ENCODE measurements around the gene WNT10A.
A peak's percentile ranks its signal among the peaks of the same experiment; 100 is the strongest.

GRCh38 chr2:218876562-218877219, 4.0 kb upstream of the WNT10A start:
- TF ChIP-seq CTCF (IDR thresholded peaks at IDR 0.05; ENCODE audit: control extremely low read depth in 1 of 3, insufficient read depth in 1 of 3, low read depth in 1 of 3, low read length in 3 of 3) = peak in 2 of 3 experiments; percentile 94 to 96; a peak in 3 of 4 replicates
- TF ChIP-seq, protein P1, sequence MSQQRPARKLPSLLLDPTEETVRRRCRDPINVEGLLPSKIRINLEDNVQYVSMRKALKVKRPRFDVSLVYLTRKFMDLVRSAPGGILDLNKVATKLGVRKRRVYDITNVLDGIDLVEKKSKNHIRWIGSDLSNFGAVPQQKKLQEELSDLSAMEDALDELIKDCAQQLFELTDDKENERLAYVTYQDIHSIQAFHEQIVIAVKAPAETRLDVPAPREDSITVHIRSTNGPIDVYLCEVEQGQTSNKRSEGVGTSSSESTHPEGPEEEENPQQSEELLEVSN (IDR thresholded peaks at IDR 0.05) = no peak
- TF ChIP-seq ASH2L (IDR thresholded peaks at IDR 0.05; ENCODE audit: low read length) = no peak
- TF ChIP-seq JUND (IDR thresholded peaks at IDR 0.05; ENCODE audit: low read length) = no peak
- TF ChIP-seq TBP (IDR thresholded peaks at IDR 0.05; ENCODE audit: low read depth, low read length) = no peak
- no peak for TF ChIP-seq POLR2A (IDR thresholded peaks at IDR 0.05; ENCODE audit: control extremely low read depth in 1 of 2, low read depth in 2 of 2, low read length in 2 of 2)
- TF ChIP-seq HDAC6 (IDR thresholded peaks at IDR 0.05; ENCODE audit: low read depth, low read length) = no peak

Data from H1 (cell line).